Lung (tissue), 12 donors: ENCODE results near the gene RAI1. TPM values are rescaled to one million over a fixed set of nuclear protein-coding genes. Genes with fewer than 3 reads are reported as not detected.
A peak's percentile ranks its signal among the peaks of the same experiment; 100 is the strongest.

Experiments used
- ATAC-seq: fragments of 200-7000 bp; cut with Tn5 transposase; one replicate; pipeline ENCODE4 v1.9.1; 2020; ENCODE audit warnings: moderate number of reproducible peaks; ENCODE audit not compliant: insufficient read depth, low FRiP score
- DNase-seq, 3 donors: peaks; one replicate each; pipeline ENCODE4 v3.0.0-alpha.2; 2013 to 2017
- H3K27ac ChIP-seq, 2 donors: one replicate each; pipeline ENCODE4 v1.5.1; 2013; ENCODE audit warnings: mild to moderate bottlenecking in 2 of 2, moderate library complexity in 2 of 2, control low read depth in 1 of 2, inconsistent platforms in 1 of 2, low read depth in 1 of 2, low read length in 1 of 2
- H3K27me3 ChIP-seq, 3 donors: one replicate each; pipeline ENCODE4 v1.5.1; 2013; ENCODE audit warnings: low read length in 2 of 3; ENCODE audit not compliant: control insufficient read depth in 3 of 3, insufficient read depth in 3 of 3
- H3K36me3 ChIP-seq, 4 donors: one replicate each; pipeline ENCODE4 v1.5.1; 2013; ENCODE audit warnings: low read length in 4 of 4, mild to moderate bottlenecking in 1 of 4, moderate library complexity in 1 of 4; ENCODE audit not compliant: control insufficient read depth in 4 of 4, insufficient read depth in 4 of 4
- H3K4me1 ChIP-seq, 5 donors: one replicate each; pipeline ENCODE4 v1.5.1; 2013; ENCODE audit warnings: low read length in 5 of 5, mild to moderate bottlenecking in 2 of 5, moderate library complexity in 1 of 5; ENCODE audit not compliant: control insufficient read depth in 5 of 5, insufficient read depth in 5 of 5
- H3K4me3 ChIP-seq: one replicate; pipeline ENCODE4 v1.5.1; 2013; ENCODE audit warnings: mild to moderate bottlenecking, control low read depth, moderate library complexity
- H3K9ac ChIP-seq, 2 donors: one replicate each; pipeline ENCODE4 v1.5.1; 2013; ENCODE audit warnings: low read length in 2 of 2, control low read depth in 1 of 2; ENCODE audit not compliant: insufficient read depth in 1 of 2
- H3K9me3 ChIP-seq, 4 donors: one replicate each; pipeline ENCODE4 v1.5.1; 2013; ENCODE audit warnings: low read length in 3 of 4, mild to moderate bottlenecking in 1 of 4, moderate library complexity in 1 of 4; ENCODE audit not compliant: control insufficient read depth in 4 of 4, insufficient read depth in 3 of 4
- CTCF ChIP-seq: IDR thresholded peaks from 2 replicates; pipeline ENCODE4 v1.5.1; 2012; ENCODE audit warnings: mild to moderate bottlenecking; ENCODE audit errors: control extremely low read depth, extremely low read depth
- WGBS, 2 donors: extraction: QIAGEN DNeasy Blood & Tissue Kit; methylation state at CpG; one replicate each; pipeline ENCODE4 v1.1.7; 2013; 5-methylcytosine and 5-hydroxymethylcytosine counted together
- polyA plus RNA-seq, 2 donors: library from polyadenylated mRNA; stranded (reverse); fragments of 200-250 nt; gene quantifications; one replicate each; pipeline ENCODE4 v1.2.1, GENCODE V29; 2013
- total RNA-seq, 2 donors: library from RNA; depleted of rRNA in 1 of 2; stranded (reverse); fragments of >200 nt in 1 of 2; gene quantifications; one replicate each; pipeline ENCODE4 v1.2.1, GENCODE V29; 2014 to 2021
- donor health status: control.
- donor health status: control.
- donor health status: Bipolar disorder and iron deficiency.
- donor health status: healthy.
- donor health status: DM: yes; HTN: yes; CAD: no.

RAI1 gene
- total and polyA plus RNA-seq, 4 donors: 14.5 to 44.4 (median 28.3) TPM

DNA sequence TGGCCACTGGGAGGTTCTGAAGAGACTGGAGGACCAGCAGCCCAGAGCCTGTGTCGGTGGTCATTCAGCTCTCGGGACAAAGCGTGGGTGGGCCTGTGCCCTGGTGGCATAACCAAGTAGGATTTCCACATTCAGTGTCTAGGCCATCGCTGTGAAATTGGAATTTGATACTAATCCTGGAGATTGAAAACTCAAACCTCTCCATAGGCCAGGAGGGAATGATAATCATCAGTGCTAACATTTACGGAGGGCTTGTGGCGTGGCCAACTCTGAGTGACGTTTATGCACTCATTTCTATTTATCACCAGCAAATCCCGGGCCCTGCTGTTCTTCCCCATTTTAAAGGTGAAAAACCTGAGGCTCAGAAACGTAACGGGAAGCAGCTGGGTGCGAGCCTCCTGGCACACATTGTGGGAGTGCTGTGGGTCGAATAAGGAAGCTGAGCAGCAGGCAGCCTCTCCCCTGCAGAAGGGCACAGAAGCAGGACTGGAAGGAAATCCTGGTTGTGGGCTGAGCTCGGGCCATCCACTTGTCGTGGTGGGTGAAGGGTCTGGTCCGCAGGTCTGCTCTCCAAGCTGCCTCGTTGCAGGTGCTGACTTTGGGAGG, 33.1 kb downstream of the RAI1 start:
- 37 to 57% methylated on average over 16 of the region's 16 CpGs for WGBS, 2 donors
- peaks cover 0 to 36% (median 18%) of the 10 kb centered on the region in 5 donors for H3K4me1 ChIP-seq
- ATAC-seq: no peak
- no peaks in the 10 kb centered on the region for H3K36me3 ChIP-seq
- TF ChIP-seq CTCF: no peak
- H3K27ac ChIP-seq: peak overlapping the region; percentile 63 to 85
- DNase-seq: no peak
- H3K4me3 ChIP-seq: no peak overlapping the region
- no peaks in the 10 kb centered on the region for H3K9me3 ChIP-seq
- no peak overlapping the region for H3K9ac ChIP-seq
- H3K27me3 ChIP-seq: no peaks in the 10 kb centered on the region

DNA sequence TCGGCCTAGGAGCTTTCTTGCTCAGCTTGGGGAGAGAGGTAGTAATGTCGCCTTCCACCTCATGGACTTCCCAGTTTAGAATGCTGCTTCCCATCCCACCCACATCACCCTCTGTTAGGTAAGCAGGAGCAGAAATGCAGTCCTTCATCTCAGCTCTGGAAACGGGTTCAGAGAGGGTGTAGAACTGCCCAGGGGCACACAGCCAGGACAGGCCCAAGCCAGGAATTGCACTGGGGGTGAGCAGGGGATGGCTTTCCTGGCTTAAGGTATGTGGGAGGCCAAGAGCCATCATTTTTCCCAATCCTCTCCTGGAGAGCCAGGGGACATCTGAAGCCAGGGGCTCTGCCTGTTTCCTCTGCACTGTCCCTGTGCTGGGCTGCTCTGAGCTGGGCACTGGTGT, 33.6 kb downstream of the RAI1 start:
- H3K9me3 ChIP-seq: no peaks in the 10 kb centered on the region

DNA sequence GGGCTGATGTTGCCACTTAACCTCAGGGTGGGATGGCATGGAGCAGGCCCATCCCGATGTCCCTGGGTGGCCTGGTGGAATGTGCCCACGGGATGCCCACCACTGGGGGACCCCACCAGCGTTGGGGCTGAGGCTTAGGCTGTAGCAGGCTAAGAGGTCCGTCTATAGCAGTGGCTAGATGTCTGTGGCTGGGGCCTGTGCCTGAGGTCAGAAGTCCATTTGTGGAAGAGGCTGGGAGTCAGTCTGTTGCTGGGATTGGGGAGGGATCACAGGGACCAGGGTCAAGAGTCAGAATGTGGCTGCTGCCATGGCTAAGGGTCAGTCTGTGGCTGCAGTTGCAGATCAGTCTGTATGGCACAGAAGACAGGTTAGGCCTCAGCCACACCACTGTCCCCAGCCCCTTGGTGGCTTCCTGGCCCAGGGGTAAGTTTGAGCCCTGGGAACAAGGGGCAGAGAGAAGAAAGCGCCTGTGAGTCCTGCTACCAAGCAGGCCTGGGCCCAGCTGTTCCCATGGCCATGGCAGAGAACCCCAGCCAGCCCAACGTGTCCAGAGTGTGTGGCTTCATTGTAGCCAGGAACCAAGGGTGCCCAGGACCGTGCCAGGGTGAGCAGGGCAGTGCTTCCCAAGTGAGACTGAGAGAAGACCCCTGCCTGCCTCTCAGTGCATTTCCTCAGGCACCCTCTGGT, 35.7 kb downstream of the RAI1 start:
- no peak overlapping the region for H3K4me3 ChIP-seq
- H3K36me3 ChIP-seq: no peaks in the 10 kb centered on the region
- no peak for TF ChIP-seq CTCF
- H3K4me1 ChIP-seq: peaks cover 0 to 22% (median 8%) of the 10 kb centered on the region in 5 donors
- WGBS, 2 donors: 84 to 91% methylated on average over 7 of the region's 7 CpGs
- no peak overlapping the region for H3K9ac ChIP-seq
- no peaks in the 10 kb centered on the region for H3K27me3 ChIP-seq
- DNase-seq (no peak), ATAC-seq (no peak)
- no peaks in the 10 kb centered on the region for H3K9me3 ChIP-seq
- H3K27ac ChIP-seq: no peak overlapping the region

More for the DNA sequence above, 33.6 kb downstream of the RAI1 start:
- H3K27me3 ChIP-seq: no peaks in the 10 kb centered on the region
- no peak for TF ChIP-seq CTCF
- H3K27ac ChIP-seq: peak overlapping the region; percentile 63 to 85
- H3K36me3 ChIP-seq: no peaks in the 10 kb centered on the region
- H3K4me1 ChIP-seq: peaks cover 0 to 36% (median 14%) of the 10 kb centered on the region in 5 donors
- no peak overlapping the region for H3K9ac ChIP-seq
- WGBS, 2 donors: 76 to 77% methylated on average over 3 of the region's 3 CpGs
- DNase-seq: no peak
- no peak overlapping the region for H3K4me3 ChIP-seq
- no peak for ATAC-seq
